Activated naive CD4-positive, alpha-beta T cell treated with anti-CD3 and anti-CD28 coated beads, Interleukin-2, amount 10 ng/mL, durations not matched to agents 7 days and 5 days (primary cell): Measurements from ENCODE around the gene ADAMTS15.

Experiments used
- CTCF ChIA-PET: fragments of 350-600 bp; sonication (Branson Sonifier 250); formaldehyde crosslinking; loops from one replicate; lab custom pipeline; 2021; ENCODE audit warnings: antibody characterized with exemption; lab: Charles Lee
- DNase-seq: peaks from one replicate; pipeline ENCODE4 v3.0.0-alpha.2; 2020
- H3K27ac Mint-ChIP-seq: one replicate; pipeline ENCODE4 v1.8.0; 2021; ENCODE audit warnings: mild to moderate bottlenecking, moderate library complexity, mixed read lengths
- H3K27me3 Mint-ChIP-seq: one replicate; pipeline ENCODE4 v1.8.0; 2021; ENCODE audit warnings: mild to moderate bottlenecking, mixed read lengths
- H3K36me3 Mint-ChIP-seq: one replicate; pipeline ENCODE4 v1.8.0; 2021; ENCODE audit warnings: mixed read lengths
- H3K4me1 Mint-ChIP-seq: one replicate; pipeline ENCODE4 v1.8.0; 2021; ENCODE audit warnings: mixed read lengths
- H3K4me3 Mint-ChIP-seq: one replicate; pipeline ENCODE4 v1.8.0; 2021; ENCODE audit warnings: mild to moderate bottlenecking, moderate library complexity, mixed read lengths
- H3K9me3 Mint-ChIP-seq: one replicate; pipeline ENCODE4 v1.8.0; 2021; ENCODE audit warnings: mixed read lengths

Gene ADAMTS15

DNA sequence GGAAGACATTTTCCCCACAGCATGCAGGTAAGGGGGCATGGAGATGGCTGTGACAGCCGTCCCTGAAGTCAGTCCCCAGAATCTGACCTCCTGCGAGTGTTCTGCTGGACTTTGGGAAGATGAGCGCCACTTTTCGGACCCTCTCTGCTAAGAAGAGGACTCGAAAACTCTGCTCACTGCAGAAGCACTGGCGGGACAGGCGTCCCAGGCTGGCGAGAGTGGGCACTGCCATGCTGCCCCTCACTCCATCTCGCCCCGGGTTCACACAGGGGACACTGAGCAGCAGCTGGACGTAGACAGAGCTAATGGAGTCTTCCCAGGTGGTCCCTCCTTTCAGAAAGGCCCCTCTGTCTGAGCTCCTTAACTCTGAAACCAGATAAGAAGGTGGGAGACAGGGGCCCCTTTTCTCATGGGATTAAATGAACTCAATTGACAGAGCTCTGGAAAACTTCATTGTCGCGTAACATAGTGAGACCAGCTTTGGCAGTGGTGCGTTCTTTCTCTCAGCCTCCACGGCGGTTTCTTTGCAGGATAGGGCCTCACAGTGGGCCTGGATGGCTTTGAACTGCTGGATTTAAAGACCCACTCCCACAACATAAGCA is 24.8 kb upstream of the ADAMTS15 start:
- no peak overlapping the region for H3K27ac Mint-ChIP-seq
- no peaks in the 10 kb centered on the region for H3K9me3 Mint-ChIP-seq
- CTCF ChIA-PET: interaction anchor here (0.7 to 1.5 kb wide), 2 partner anchors 11 to 439 kb away, joined by 3 to 4 read pairs; no protein-coding TSS in a partner anchor
- H3K36me3 Mint-ChIP-seq: peaks cover 2% of the 10 kb centered on the region
- DNase-seq: no peak
- peaks cover 7% of the 10 kb centered on the region for H3K4me1 Mint-ChIP-seq
- peaks cover 77% of the 10 kb centered on the region for H3K27me3 Mint-ChIP-seq
- H3K4me3 Mint-ChIP-seq: no peak overlapping the region

DNA sequence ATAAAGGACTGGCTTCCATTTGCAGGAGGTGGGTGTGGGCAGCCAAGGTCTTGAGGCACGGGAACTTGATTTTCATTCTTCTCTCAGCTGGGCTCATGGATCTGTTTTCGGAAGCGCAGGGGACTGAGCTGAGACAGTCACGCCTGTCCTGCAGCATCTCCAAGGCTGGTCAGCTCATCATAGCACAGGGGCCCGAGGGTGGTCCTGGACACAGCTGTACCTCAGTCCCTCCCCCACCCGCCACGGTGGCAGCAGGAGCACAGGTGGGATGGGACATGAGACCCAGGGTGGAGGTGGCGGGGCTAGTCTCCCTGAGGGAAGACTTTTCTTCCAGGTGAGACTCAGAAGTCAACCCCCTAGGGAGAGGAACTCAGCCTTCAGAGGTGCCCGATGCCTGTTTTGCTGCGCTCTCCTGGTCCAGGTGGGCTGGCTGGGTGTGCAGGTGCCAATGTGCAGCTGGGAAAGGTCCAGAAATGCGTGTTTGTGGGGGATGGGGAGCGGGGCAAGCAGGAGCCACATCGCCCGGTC is 23.8 kb upstream of the ADAMTS15 start:
- Mint-ChIP-seq H3K36me3 (peaks cover 2% of the 10 kb centered on the region), H3K4me1 (peaks cover 12% of the 10 kb centered on the region), H3K4me3 (no peak overlapping the region), H3K9me3 (no peaks in the 10 kb centered on the region), H3K27ac (no peak overlapping the region), H3K27me3 (peaks cover 88% of the 10 kb centered on the region)
- CTCF ChIA-PET: interaction anchor here (1.5 kb wide), 1 partner anchor 10 kb away, joined by 4 read pairs; no protein-coding TSS in a partner anchor
- no peak for DNase-seq

DNA sequence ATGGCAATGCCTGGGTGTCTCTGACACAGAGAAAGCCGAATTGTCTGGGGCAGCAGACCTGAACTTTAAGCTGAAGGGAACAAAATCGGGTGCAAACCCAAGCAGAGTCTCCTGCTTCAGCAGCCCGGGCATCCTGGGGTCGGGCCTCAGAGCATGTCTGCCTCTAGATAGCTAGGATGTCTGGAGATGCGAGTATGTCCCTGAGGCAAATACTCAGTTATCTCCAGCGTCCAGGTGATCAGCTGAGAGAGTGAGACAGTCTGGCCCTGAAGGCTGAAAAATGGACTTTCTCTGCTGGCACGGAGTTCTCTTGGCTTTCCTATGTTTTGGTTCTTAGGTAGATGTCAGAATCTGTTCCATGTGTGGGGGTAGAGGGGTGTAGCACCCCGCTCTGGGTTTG is 23.3 kb upstream of the ADAMTS15 start:
- Mint-ChIP-seq H3K36me3 (peaks cover 2% of the 10 kb centered on the region), H3K4me1 (peaks cover 12% of the 10 kb centered on the region), H3K9me3 (no peaks in the 10 kb centered on the region), H3K27ac (no peak overlapping the region), H3K4me3 (no peak overlapping the region), H3K27me3 (peaks cover 90% of the 10 kb centered on the region)
- CTCF ChIA-PET: interaction anchor here (0.7 to 1.5 kb wide), 3 partner anchors 10 to 469 kb away, joined by 3 to 4 read pairs (median 3); no protein-coding TSS in a partner anchor
- no peak for DNase-seq

DNA sequence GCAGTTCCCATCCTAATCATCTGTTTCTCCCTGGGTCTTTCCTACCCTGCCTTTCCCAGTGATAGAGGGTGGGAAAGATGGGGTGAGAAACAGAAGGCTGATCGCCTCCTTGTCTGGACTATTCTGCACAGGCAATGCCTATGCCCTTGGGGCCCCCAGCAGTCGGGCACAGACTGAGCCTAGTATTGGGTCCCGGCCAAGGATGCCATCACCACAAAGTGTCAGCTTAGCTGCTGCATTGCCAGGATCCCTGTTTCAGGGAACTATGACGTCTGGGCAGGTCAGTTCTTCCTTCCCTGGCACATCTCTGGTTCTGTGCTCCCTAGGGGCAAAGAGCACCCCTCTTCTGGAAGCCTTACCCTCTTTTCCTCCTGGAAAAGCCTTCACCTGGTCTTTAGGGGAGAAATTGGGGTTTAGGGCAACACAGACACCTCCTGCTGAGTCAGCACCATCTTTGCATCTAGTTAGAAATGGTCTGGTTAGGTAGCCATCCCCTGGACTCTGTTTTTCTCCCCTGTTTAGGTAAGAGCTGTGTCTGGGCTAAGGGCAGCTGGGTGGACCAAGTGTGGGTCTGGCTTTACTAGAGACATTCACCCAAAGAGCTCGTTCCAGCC is 22.1 kb upstream of the ADAMTS15 start:
- no peak for DNase-seq
- H3K4me1 Mint-ChIP-seq: peaks cover 12% of the 10 kb centered on the region
- H3K27ac Mint-ChIP-seq: no peak overlapping the region
- no peaks in the 10 kb centered on the region for H3K9me3 Mint-ChIP-seq
- H3K36me3 Mint-ChIP-seq: peaks cover 2% of the 10 kb centered on the region
- H3K4me3 Mint-ChIP-seq: no peak overlapping the region
- CTCF ChIA-PET: interaction anchor here (1.4 kb wide), 1 partner anchor 468 kb away, joined by 3 read pairs; no protein-coding TSS in a partner anchor
- peaks cover 90% of the 10 kb centered on the region for H3K27me3 Mint-ChIP-seq

DNA sequence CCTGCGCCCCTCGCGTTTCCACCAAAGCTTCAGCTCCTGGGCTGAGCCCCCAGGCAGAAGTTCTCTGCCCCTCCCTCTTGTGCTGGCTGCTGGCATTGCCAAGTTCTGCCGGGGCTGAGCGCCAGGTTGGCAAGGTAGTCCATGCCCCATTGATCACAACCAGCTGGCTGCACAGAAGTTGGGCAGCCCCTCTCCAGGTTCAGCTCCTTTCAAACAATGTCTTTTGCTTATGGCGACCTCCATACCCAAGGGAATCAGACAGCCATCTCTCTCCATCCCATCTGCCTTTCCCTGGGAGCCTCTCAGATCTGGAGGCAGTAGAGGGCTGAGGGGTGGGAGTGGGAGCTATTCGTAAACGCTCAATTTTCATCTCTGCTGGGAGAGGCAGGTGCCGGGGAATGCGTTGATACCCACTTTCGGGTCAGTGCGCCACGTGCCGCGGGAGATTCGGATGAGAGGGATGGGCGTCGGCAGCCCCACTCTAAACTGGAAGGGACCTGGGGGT is 21.6 kb upstream of the ADAMTS15 start:
- Mint-ChIP-seq H3K4me1 (peaks cover 12% of the 10 kb centered on the region), H3K27ac (no peak overlapping the region), H3K9me3 (no peaks in the 10 kb centered on the region), H3K27me3 (peaks cover 87% of the 10 kb centered on the region), H3K4me3 (no peak overlapping the region), H3K36me3 (peaks cover 2% of the 10 kb centered on the region)
- DNase-seq: no peak
- CTCF ChIA-PET: no interaction called here

DNA sequence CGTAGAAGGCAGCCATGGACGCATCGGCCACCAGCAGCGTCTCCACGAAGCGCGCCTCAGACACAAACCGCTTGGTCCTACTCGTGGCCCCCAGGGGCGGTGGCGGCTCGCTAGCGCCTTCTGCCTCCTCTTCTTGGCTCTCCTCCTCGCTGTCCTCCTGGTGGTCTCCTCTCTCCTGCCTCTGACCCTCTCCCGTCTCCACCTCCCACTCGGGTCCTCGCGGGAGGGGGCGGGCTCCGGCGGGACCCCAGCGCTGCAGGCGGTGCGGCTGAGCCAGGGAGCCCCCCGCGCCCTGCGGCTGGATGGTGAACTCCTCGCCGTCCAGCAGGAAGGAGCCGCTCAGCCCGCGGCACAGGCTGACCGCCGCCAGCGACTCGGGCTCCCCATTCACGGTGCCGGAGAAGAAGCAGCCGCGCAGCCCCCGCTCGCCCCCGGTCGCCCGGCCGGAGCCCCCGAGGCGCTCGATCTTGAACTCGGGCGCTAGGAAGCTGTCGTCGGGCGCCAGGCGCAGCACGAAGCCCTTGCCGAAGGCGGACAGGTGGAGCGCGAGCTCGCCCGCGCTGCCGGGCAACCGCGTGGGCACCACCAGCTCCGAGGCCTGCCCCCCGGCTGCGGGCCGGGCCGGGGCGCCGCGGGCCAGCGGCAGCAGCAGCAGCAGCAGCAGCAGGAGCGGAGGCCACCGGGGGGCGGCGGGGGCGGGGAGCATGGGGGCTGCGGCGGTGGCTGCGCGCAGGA is 20.7 kb upstream of the ADAMTS15 start:
- H3K36me3 Mint-ChIP-seq: peaks cover 2% of the 10 kb centered on the region
- no peak overlapping the region for H3K4me3 Mint-ChIP-seq
- DNase-seq: no peak
- no peak overlapping the region for H3K27ac Mint-ChIP-seq
- CTCF ChIA-PET: no interaction called here
- peaks cover 86% of the 10 kb centered on the region for H3K27me3 Mint-ChIP-seq
- peaks cover 12% of the 10 kb centered on the region for H3K4me1 Mint-ChIP-seq
- H3K9me3 Mint-ChIP-seq: no peaks in the 10 kb centered on the region

DNA sequence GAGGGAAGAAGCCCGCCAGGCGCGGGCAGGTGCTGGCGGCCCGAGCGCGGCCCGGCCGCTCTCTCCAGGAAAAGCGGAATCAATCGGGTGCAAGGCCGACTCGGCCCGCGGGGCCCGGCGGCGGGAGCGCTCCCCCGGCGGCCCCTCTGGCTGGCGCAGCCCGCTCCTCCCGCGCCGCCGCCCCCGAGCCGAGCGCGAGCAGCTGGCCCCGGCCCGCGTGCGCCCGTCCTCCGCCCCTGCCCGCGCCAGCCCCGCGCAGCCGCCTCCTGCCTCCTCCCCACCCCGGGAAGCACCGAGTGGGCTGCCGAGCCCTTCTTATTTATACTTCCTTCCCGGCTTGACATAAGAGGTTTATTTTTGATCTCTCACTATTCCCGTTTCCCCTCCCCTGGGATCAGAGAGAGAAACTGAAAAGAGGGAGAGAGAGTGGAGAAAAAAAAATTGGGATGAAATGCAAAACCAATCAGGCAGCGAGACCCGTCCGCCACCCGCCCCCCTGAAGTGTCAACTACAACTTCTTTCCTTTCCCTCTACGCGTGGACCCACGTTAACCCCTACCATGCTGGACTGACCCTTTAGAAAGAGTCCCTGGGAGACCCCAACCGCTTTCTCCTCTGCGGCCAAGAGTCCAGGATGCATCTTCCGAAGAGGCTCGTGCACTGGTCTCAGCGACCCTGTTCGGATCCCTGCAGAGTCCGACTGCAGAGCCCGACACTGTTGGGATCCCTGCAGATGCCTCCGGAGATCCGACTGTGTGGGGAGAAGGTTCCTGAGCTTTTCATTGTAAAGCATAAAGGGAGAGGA is 19.9 kb upstream of the ADAMTS15 start, which contains the start of gene ADAMTS8:
Gene ADAMTS8 (minus strand): TSS at position 294 of the 804 bp plus-strand sequence. CDS start 323 bp downstream, outside the sequence.
- CTCF ChIA-PET: interaction anchor here (10.3 kb wide), 1 partner anchor 432 kb away, joined by 270 read pairs; no protein-coding TSS in a partner anchor
- H3K4me1 Mint-ChIP-seq: peaks cover 12% of the 10 kb centered on the region

DNA sequence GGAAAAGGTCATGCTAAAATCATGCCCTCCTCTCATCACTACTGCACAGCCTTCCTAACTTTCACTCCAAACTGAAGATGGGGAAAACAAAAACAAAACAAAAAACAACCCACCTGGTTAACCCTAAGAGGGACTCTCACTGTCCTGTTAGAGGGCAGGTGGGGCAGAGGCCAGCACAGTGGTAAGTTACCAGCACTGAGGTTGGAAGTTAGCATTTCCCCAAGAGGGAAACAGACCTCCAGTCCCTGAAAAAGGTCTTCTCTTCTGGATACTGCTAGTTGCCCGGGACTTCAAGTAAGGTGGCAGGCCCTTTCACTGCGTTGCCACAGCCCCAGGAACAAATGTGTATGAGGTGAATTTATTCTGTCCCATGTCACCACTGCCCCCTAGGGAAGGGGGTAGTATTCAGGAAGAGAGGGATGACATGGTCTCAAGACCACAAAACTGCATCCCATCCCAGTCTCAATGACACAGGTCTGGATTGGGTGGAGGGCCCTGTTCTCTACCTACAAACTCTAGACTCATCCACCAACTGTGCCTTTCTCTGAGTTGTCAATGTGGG is 19.2 kb upstream of the ADAMTS15 start:
- CTCF ChIA-PET: interaction anchor here (10.3 kb wide), 1 partner anchor 432 kb away, joined by 270 read pairs; no protein-coding TSS in a partner anchor
- Mint-ChIP-seq H3K4me3 (no peak overlapping the region), H3K36me3 (peaks cover 2% of the 10 kb centered on the region), H3K27me3 (peaks cover 76% of the 10 kb centered on the region), H3K9me3 (no peaks in the 10 kb centered on the region), H3K4me1 (peaks cover 12% of the 10 kb centered on the region), H3K27ac (no peak overlapping the region)
- no peak for DNase-seq

More for the DNA sequence above, 19.9 kb upstream of the ADAMTS15 start, which contains the start of gene ADAMTS8:
- peaks cover 83% of the 10 kb centered on the region for H3K27me3 Mint-ChIP-seq
- H3K27ac Mint-ChIP-seq: no peak within 1 kb of the TSS
- H3K4me3 Mint-ChIP-seq: no peak within 1 kb of the TSS
- peaks cover 2% of the 10 kb centered on the region for H3K36me3 Mint-ChIP-seq
- no peak for DNase-seq
- no peaks in the 10 kb centered on the region for H3K9me3 Mint-ChIP-seq

DNA sequence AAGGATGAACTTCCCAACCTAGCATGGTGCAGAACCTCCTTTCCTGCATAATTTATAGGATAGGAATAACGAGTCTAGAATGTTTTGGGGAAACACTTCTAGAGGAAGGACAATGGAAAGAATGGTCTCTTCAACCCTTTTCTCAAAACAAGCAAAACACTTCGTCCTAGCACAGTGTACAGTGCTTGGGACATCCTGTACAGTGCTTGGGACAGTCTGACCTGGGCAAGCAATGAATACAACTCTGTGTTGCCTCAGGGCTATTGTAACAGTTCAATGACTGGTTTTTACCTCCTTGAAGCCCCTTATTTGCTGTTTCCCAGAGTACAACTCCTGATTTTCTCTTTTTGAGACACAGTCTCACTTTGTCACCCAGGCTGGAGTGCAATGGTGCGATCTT is 18.5 kb upstream of the ADAMTS15 start:
- Mint-ChIP-seq H3K9me3 (no peaks in the 10 kb centered on the region), H3K4me3 (no peak overlapping the region), H3K27ac (no peak overlapping the region), H3K27me3 (peaks cover 68% of the 10 kb centered on the region), H3K36me3 (peaks cover 2% of the 10 kb centered on the region), H3K4me1 (peaks cover 12% of the 10 kb centered on the region)
- CTCF ChIA-PET: interaction anchor here (1.2 to 10.3 kb wide), 7 partner anchors 13 to 475 kb away, joined by 3 to 270 read pairs (median 5); no protein-coding TSS in a partner anchor
- no peak for DNase-seq

DNA sequence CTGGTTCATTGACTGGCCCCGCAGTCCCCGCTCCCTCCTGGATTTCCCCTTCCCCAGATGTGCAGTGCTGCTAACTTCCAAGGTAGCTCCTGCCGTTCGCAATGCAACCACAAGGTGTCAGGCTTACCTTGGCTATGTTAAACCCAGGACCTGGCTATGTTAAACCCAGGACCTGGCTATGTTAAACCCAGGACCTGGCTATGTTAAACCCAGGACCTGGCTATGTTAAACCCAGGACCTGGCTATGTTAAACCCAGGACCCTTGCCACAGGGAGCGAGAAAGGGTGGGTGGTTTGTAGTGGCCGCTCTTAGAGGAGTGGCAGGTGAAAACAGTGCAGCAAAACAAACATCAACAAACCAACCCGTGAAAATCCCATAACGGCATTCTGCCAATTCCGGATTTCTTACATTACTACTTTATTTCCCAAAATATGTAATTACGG is 17.1 kb upstream of the ADAMTS15 start:
- H3K4me1 Mint-ChIP-seq: peaks cover 12% of the 10 kb centered on the region
- peak; percentile 82 for DNase-seq
- H3K9me3 Mint-ChIP-seq: no peaks in the 10 kb centered on the region
- H3K27me3 Mint-ChIP-seq: peaks cover 63% of the 10 kb centered on the region
- H3K27ac Mint-ChIP-seq: no peak overlapping the region
- H3K36me3 Mint-ChIP-seq: peaks cover 2% of the 10 kb centered on the region
- CTCF ChIA-PET: interaction anchor here (0.6 to 10.3 kb wide), 23 partner anchors 10 to 485 kb away, joined by 3 to 270 read pairs (median 5); partner anchors contain the start of gene SNX19
- H3K4me3 Mint-ChIP-seq: no peak overlapping the region

DNA sequence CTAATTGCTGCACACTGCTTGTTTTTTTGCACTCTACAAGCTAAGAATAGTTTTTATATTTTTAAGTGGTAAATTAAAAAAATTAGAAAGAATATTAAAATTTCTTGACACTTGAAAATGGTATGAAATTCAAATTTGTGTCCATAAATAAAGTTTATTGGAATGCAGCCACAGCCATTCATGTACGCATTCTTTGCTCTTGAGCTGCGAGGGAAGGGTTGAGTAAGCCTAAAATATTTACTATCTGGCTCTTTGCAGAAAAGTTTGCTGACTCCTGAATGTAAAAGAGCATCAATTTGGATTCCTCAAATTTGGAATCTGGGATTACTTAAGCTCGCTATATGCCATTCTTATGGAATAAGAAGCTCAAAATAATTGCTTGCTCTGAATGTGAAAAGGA is 16.6 kb upstream of the ADAMTS15 start:
- no peak for DNase-seq
- CTCF ChIA-PET: interaction anchor here (0.9 to 10.3 kb wide), 21 partner anchors 10 to 484 kb away, joined by 3 to 270 read pairs (median 5); partner anchors contain the start of gene SNX19

DNA sequence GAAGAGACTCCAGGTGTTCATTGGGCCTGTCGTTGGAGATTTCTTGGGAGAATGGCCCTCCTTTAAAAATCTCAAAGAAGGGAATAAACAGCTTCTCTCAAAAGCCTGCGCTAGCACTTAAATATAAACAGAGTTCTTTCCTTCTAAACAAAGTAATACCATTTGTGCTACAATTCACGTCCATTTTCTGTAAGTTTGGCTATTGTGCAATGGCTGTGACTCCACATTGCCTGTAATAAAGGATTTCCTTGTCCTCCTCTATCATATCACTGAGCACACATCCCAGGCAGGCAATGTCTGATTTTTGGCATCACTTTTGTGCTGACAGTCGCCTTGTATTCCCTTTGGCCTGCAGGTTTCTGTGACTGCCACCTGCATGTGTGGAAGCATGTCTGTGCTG is 15.1 kb upstream of the ADAMTS15 start:
- Mint-ChIP-seq H3K4me1 (peaks cover 19% of the 10 kb centered on the region), H3K27ac (no peak overlapping the region), H3K27me3 (peaks cover 61% of the 10 kb centered on the region), H3K36me3 (no peaks in the 10 kb centered on the region), H3K4me3 (no peak overlapping the region), H3K9me3 (no peaks in the 10 kb centered on the region)
- CTCF ChIA-PET: interaction anchor here (0.6 to 10.3 kb wide), 11 partner anchors 9 to 462 kb away, joined by 3 to 270 read pairs (median 6); no protein-coding TSS in a partner anchor
- DNase-seq: no peak

More for the DNA sequence above, 16.6 kb upstream of the ADAMTS15 start:
- H3K9me3 Mint-ChIP-seq: no peaks in the 10 kb centered on the region
- no peak overlapping the region for H3K4me3 Mint-ChIP-seq
- peaks cover 63% of the 10 kb centered on the region for H3K27me3 Mint-ChIP-seq
- no peak overlapping the region for H3K27ac Mint-ChIP-seq
- peaks cover 13% of the 10 kb centered on the region for H3K4me1 Mint-ChIP-seq
- peaks cover 2% of the 10 kb centered on the region for H3K36me3 Mint-ChIP-seq
